NCI-H2227 (cell line): ENCODE data around the gene KLHL21.
"Not testable (repeated sequence)": the region's sequence is repeated elsewhere in the genome, so short reads cannot be mapped to it uniquely, and the experiment has no call there.

Experiments used
- DNase-seq: peaks from one replicate; lab custom pipeline; 2025; ENCODE audit not compliant: unreplicated experiment; lab: John Stamatoyannopoulos, UW

Gene KLHL21, protein sequence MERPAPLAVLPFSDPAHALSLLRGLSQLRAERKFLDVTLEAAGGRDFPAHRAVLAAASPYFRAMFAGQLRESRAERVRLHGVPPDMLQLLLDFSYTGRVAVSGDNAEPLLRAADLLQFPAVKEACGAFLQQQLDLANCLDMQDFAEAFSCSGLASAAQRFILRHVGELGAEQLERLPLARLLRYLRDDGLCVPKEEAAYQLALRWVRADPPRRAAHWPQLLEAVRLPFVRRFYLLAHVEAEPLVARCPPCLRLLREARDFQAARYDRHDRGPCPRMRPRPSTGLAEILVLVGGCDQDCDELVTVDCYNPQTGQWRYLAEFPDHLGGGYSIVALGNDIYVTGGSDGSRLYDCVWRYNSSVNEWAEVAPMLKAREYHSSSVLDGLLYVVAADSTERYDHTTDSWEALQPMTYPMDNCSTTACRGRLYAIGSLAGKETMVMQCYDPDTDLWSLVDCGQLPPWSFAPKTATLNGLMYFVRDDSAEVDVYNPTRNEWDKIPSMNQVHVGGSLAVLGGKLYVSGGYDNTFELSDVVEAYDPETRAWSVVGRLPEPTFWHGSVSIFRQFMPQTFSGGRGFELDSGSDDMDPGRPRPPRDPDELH

DNA sequence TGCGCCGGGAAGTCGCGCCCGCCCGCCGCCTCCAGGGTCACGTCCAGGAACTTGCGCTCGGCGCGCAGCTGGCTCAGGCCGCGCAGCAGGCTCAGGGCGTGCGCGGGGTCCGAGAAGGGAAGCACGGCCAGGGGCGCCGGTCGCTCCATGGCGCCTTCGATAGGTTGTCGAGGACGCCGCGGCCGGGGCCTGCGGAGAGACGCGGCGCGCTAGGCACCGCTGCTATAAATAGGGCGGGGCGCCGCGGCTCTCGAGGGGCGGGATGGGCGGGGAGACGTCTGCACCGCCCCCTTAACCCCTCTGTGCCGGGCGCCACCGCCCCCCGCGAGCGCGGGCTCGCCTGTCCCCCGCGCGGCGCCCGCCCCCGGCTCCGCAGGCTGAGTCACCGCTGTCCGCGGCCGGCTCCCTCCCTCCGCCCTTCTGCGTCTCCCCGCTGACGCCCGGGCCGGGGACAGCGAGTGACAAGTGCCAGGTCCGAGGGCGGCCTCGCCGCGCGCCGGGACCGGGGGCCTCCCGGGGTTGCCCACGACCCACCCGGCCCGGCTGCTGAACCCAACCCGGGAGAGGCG, at the start of gene KLHL21:
Gene KLHL21 (minus strand): TSS at position 201 of the 569 bp plus-strand sequence. CDS start 52 bp downstream, at position 149.
- DNase-seq = peak; percentile 88

DNA sequence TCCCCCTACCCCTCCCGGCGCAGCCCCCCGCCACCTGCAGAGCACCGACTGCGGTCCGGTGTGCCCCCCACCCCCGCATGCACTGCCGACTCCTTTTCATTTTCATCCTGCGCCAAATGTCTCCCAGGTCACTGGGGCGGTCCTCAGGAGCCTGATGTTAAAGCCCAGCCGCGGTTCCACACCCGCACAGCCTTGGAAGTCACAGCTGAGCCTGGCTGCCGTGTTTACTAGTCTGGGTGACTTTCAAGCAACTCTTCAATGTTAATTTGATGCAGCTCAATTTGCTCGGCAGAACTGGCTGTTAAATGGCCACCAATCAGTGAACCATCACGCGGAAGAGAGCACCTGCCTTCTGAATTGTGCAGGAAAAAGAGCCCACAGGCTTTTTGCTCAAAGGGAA, 49.2 kb upstream of the KLHL21 start:
- DNase-seq = peak; percentile 50

DNA sequence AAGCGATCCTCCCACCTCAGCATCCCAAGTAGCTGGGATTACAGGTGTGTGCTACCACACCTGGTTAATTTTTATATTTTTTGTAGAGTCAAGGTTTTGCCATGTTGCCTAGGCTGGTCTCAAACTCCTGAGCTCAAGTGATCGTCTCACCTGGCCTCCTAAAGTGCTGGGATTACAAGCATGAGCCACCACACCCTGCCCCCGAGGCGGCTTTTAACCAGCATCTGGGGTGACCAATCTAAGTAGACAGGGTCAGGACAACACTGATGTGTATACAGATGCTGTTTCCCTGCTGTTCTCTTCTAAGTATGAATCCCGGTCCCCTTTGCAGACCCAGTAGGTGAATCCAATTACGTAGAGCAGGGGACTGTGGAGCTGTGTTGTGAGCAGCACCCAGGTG, 45.9 kb upstream of the KLHL21 start:
- DNase-seq = no peak

DNA sequence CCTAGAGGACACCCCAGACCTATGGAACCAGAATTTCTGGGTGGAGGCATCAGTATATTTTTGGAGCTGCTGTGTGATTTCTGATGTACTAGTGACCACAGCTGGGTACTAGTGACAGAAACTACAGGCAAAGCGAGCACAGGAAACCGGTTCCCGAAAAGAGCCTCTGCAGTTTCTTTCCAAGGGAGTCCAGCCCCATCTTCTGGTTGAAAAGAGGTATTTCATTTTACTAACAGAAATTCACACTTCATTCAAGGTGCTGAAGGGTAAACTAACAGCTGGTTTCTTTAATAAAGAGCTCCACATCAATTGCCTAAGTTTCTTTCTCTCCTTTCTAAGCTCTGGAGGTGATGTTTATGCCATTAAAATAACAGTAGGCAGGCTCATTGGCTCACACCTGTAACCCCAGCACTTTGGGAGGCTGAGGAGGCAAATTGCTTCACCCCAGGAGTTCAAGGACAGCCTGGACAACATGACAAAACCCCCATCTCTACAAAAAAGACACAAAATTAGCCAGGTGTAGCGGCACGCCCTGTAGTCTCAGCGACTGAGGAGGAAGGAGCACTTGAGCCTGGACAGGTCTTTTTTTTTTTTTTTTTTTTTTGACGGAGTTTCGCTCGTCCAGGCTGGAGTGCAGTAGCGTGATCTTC, 44.0 kb upstream of the KLHL21 start:
- peak; percentile 75 for DNase-seq

DNA sequence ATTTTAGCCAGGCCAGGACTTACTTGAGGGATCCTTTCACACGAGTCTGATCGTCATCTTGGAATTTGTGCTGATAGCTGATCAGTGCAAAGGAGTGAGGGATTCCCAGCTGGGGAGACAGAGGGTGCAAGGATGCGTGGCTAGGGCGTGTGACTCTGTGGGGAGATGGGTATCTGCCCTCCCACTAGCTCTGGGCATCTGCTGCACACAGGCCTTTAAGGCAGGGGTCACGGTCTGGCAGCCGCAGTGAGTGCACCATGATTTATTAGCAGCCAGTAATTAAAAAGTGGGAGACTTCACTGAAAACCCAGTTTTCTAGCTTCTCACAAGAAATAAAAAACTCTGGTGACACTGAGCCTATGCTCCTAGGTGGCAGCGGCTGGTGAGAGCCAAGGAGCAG, 42.3 kb upstream of the KLHL21 start:
- DNase-seq = no peak

DNA sequence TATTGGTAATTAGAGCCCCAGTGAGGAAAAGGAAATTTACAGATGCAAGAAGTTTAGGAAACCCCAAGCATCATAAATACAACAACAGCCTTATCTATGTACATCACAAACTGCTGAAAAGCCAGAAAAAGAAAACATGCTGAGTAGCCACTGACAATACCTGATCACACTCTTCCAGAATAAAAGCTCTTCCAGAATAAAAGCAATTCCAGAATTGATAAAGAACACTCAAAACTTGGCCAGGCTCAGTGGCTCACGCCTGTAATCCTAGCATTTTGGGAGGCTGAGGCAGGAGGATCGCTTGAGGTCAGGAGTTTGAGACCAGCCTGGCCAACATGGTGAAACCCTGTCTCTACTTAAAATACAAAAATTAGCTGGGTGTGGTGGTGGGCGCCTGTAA, 38.2 kb upstream of the KLHL21 start:
- DNase-seq = not testable (repeated sequence)

DNA sequence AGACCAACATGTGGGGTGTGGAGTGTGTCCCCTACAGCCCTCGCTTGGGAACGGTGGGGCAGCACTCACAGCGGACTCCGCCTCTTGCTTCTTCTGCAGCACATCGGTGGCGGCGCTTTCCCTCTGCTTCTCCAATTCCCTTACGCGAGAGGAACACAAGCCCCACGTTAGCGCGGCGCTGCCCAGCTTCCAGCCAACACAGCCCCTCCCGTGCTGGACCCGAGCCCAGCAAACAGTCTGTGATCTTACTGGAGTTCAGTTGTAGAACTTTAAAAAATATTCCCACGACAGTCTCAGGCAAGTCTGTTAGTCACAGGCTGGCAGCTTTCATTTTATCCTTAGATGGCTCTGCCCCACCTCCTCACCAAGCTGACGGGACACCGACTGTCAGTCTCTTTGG, 35.6 kb upstream of the KLHL21 start:
- DNase-seq = peak; percentile 35

DNA sequence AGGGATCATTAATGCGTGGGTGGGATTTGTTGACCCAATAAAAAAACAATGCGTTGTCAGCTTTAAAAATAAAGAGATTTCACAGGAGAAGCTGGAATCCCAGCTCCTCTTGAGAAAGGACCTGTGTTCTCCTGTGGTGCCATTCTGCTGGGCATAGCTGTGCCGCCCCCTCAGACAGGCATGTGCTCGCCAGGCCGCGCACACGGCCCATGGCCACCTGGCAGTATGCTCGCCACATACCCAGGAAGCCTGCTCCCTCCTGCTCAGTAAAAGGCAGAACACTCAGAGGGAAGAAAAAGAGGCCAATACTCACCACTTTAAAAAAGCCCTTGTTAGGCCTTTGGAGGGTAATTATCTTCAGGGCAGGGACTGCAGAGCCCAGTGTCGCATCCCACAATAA, 35.1 kb upstream of the KLHL21 start:
- no peak for DNase-seq

DNA sequence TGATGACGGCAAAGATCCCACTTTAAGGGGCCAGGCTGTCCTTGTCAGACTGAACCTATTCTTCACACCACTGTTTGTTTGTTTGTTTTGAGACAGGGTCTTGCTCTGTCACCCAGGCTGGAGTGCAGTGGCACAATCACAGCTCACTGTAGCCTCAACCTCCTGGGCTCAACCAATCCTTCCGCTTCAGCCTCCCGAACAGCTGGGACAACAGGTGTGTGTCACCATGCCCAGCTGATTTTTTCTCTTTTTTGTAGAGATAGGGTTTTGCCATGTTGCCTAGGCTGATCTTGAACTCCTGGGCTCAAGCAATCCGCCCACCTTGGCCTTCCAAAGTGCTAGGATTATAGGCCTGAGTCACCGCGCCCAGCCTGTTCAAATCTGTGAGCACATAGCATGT, 34.1 kb upstream of the KLHL21 start:
- not testable (repeated sequence) for DNase-seq

DNA sequence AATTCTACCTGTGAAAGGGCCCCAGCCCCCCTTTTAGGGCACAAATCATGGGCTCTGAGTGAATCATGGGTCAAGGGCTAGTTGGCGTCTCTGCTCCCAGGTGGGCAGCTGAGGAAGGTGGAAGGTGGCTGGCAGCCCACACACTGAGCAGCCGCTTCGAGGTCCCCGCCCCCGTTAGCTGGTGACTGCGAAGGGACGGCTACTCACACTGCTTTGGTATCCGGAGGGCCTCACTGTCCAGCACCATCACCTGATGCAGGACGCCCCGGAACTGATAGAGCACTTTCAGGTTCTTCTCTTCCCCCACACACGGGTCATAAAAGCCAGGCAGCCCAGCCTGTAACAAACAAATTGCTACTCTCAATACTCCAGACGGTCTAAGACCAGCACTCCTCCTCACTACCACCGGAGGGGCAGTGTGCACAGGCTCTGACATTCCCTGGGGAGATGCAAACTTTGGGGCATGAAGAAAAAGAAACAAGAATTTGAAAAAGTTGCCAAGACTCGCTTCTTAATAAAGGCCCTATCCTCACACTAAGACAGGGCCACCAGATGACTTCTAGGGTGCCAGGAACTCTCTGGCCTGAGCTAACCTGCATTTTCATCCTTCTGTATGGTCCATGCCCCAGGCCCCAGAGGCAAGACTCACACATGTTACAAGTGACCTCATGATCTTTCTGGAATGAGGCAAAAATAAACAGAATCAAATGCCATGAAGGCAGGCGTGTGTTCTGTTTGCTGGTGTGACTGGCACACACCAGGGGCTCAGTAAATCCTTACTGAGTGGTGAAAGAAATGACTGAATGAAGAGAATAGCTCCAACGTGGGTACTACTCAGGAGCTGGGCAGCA, 33.5 kb upstream of the KLHL21 start:
- no peak for DNase-seq

DNA sequence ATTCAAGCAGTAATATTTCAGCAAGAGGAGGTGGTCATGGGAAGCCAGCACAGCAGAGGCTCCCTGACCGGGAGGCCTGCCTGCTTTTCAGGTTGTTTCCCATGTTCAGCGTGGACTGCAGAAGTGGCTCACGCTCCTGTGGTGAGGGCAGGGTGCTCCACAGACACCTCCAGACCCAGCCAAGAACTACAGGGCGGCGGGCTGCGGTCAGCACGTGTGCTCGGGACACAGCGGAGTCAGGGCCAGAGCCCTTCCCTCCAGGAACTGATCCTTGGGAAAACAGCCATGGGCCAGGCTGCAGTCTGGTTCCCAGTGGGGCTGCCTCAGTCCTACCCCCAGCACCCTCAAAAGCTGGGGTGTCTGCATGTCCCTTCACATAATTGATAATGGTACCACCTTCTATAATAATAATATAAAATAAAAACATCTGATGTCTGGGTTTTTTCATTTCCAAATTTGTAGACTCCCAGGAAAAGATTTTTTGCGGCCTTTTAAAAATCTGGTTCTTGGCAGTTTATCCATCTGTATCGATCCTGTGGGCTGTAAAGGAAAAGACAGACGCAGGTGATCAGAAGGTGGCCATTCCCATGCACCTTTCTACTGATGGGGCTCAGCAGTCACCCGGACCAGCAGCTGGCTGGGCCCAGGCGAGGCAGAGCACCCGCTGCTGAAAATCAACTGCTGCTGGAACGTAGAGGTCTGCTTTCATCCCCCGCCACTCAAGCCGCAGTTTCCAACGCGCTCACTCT, 32.7 kb upstream of the KLHL21 start:
- no peak for DNase-seq

DNA sequence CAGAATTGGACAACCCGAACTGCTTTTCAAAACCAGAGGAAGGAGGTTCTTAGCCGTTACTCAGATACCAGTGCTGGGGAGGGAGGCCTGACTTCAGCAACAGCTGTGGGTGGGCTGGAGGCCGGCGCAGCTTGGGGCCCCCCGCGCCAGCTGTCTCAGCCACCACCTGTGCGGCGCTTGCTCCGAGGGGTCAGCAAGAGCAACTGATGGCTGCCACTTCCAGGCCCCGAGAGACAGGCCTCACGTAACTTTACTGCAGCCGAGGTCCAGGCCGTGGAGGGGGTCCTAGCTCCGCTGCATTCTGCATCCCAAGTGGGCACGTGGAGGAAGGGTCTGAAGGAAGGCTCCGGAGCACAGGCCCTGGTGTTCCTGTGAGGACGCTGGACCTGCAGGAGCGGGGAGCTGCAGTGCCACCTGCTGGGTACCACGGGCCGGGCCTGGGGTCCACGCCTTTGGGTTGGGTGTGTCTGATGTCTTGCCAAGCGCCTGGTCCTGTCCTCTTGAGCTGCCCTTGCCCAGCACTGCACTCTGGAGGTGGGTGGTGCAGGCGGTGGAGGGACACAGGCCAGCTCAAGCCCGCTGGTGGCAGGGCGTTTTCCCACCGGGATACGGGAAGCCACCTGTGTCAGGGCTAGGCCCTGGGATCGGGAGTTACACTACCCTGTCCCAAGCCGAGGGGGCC, 31.8 kb upstream of the KLHL21 start:
- peak; percentile 14 for DNase-seq

DNA sequence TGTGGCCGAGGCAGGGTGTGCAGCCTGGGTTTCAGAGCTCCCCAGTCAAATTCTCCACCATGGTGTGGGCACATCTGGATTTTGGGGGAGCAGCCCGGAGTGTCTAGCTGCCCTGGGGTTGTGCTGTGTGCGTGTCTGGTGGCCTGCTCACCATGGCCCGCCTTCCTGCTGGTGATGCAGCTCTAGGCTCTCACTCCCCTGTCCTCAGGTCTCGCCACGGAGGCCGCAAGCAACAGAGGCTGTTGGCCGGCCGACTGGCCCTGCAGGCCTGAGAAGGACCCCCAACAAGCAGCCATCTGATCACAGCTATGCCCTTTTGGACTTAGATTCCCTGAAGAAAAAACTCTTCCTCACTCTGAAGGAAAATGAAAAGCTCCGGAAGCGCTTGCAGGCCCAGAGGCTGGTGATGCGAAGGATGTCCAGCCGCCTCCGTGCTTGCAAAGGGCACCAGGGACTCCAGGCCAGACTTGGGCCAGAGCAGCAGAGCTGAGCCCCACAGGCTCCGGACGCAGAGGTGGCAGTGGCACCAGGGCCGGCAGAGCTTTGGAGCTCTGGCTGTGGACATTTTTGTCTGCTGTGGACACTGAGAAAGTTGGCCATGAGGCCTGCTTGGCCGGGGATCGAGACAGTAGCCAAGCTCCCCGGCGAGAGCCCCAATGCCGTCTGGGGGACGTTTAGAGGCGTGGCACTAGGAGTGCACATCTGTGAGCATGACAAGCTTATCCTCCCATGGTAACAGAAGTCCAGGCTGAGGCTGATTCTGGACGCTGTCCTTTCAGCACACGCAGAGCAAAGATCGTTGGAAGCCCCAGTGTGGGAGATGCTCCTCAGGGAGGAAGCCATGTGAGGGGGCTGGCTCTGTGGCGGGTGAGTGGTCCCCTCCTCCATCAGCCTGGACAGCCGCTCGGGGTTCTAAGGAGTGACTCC, 30.2 kb upstream of the KLHL21 start:
- no peak for DNase-seq

DNA sequence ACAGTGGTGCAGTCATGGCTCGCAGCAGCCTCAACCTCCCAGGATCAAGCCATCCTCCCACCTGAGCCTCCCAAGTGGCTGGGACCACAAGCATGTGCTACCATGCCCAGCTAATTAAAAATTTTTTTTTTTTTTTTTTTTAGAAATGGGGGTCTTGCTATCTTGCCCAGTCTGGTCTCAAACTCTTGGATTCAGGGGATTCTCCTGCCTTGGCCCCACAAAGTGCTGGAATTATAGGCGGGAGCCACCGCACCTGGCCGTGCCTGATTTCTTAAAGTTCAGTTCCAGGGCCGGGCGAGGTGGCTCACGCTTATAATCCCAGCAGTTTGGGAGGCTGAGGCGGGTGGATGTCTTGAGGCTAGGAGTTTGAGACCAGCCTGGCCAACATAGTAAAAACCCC, 28.4 kb upstream of the KLHL21 start:
- no peak for DNase-seq

DNA sequence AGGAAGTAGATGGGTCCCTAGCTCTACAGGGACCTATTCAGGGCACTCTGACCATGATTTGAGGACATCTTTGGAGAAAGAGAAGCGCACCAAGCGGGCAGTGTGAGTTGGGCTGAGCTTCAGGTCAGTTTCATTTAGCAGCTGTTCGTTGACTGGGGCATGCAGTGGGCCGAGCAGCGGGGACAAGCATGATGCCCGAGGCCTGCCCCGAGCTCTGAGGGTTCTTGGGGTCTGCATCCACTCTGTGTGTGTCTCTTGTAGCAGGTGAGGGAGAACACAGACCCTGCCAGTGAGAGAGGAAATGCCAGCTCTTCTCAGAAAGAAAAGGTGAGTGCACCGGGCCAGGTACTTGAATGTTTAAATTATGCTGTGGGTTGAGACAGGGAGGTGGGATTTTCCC, 27.4 kb upstream of the KLHL21 start:
- DNase-seq = no peak

DNA sequence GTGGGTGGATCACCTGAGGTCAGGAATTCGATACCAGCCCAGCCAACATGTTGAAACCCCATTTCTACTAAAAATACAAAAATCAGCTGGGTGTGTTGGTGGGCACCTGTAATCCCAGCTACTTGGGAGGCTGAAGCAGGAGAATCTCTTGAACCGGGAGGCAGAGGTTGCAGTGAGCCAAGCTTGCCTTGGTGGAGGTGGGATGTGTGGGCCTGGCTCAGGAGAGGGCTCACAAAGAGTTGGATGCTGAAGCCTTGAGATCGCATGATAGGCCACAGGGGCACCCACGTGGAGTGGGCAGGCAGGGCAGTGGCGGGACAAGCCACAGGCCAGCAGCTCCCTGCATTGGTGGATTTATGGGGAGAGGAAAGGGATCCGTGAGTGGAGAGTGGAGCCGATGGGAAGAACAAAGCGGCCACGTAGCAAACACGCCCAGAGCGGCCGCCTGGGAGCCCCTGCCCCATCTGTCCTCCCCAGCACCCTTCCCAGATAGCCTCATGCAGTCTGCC, 26.4 kb upstream of the KLHL21 start:
- DNase-seq = no peak

DNA sequence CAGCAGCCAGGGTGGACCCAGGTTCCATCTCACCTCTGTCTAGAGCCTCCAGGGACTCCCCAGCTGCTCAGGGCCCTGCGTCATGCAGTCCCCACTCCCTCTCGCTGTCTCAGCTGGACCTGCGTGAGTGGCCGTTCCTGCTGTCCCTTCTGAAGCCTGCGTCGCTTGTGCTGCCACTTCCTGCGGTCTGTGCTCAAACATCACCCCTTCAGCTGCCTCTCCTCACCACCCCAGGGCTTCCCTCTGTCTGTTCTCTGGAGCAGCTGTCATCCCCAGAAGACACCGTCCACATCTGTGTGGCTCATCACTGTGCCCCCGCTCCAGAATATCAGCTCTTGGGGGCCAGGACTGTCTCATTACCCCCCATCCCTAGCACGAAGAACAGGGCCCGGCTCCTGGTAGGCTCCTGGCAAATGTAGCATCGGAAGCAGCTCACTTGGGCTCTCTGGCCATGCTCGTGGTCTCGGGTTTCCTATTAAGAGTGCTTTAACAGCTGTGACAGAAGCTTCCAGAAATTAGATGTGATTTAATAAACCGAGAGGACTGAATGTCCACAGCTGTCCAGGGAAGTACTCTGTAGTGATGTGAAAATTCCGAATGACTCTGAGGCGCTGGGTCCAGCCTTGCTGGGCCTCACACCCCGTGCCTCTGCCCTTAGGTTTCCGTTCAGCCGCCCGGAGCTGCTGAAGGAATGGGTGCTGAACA, 25.3 kb upstream of the KLHL21 start:
- no peak for DNase-seq

DNA sequence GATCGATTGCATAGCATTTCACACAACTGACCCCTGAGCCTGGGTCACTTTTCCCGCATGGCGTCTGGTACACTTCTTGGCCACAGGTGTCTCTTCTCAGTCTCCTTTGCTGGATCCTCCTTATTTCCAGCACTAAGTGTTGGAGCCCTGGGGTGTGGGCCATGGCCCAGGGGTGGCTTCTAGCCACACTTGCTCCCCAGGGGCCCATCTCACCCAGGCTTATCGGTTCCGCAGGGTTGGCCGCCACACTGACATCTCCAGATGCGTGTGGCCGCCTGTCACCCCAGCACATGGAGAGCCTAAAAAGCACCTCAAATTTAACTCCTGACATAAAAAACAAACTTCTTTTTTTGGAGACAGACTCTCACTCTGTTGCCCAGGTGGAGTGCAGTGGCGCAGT, 24.4 kb upstream of the KLHL21 start:
- DNase-seq = no peak
